Measurements from ENCODE around the gene AKAP8. TPM values are rescaled to one million over a fixed set of nuclear protein-coding genes. Genes with fewer than 3 reads are reported as not detected.

AKAP8 gene
- total and polyA plus RNA-seq, 9 of the 15 experiments (the other 6 are each of a cell fraction or from before 2014, with no cell fraction given) = 3.4 to 56.5 (median 15.0) TPM

DNA sequence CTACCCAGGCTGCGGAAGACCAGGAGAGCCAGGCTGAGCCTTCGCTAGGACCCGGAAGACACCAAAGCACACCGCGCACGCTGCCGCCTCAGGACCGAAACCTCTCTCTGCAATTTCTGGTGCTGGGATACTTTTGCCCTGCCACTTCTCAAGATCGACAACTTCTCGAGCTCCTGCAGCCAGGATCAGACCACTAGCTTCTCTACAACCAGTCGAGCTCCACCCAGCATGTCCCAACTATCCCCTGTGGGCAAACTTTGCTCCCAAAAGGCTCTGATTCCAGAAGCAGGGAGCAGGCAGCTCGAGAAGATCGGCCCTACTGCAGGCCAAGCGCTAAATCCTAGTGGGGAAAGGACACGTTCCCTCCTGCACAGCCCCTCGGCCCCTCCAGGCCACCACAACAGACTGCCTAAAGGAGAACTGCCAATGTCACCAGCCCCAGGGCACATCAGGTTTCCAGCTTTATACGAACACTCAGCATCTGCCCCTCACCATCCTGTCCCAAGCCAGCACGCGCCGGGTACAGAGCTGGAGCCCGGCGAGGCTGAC, 979 bp downstream of the AKAP8 start (continued):
- TF ChIP-seq MYBL2 (IDR thresholded peaks at IDR 0.05; ENCODE audit: low read depth) (no peak), MYBL2 (CRISPR knock-in tag; IDR thresholded peaks at IDR 0.05; ENCODE audit: borderline replicate concordance) (no peak), CXXC5 (CRISPR knock-in tag; IDR thresholded peaks at IDR 0.05) (no peak; the same call in 1 of the 2 replicates), DMBX1 (CRISPR knock-in tag; IDR thresholded peaks at IDR 0.05; ENCODE audit: borderline replicate concordance) (no peak), SMAD1 (IDR thresholded peaks at IDR 0.05; ENCODE audit: low read depth, low read length, partially characterized antibody) (no peak), ZNF324 (CRISPR knock-in tag; IDR thresholded peaks at IDR 0.05) (no peak), STAT5A (IDR thresholded peaks at IDR 0.05; ENCODE audit: borderline replicate concordance, low read length) (no peak), SMC3 (conservative IDR thresholded peaks at IDR 0.05; ENCODE audit: insufficient read depth, low read depth, low read length) (0 out of 2 replicates have a peak, but pooled peaks have one; percentile 23), MCM2 (IDR thresholded peaks at IDR 0.05; ENCODE audit: low read depth) (no peak), L3MBTL2 (IDR thresholded peaks at IDR 0.05) (0 out of 2 replicates have a peak, but pooled peaks have one; percentile 12), SNIP1 (IDR thresholded peaks at IDR 0.05; ENCODE audit: low read depth) (no peak)
- TF ChIP-seq, protein P1, sequence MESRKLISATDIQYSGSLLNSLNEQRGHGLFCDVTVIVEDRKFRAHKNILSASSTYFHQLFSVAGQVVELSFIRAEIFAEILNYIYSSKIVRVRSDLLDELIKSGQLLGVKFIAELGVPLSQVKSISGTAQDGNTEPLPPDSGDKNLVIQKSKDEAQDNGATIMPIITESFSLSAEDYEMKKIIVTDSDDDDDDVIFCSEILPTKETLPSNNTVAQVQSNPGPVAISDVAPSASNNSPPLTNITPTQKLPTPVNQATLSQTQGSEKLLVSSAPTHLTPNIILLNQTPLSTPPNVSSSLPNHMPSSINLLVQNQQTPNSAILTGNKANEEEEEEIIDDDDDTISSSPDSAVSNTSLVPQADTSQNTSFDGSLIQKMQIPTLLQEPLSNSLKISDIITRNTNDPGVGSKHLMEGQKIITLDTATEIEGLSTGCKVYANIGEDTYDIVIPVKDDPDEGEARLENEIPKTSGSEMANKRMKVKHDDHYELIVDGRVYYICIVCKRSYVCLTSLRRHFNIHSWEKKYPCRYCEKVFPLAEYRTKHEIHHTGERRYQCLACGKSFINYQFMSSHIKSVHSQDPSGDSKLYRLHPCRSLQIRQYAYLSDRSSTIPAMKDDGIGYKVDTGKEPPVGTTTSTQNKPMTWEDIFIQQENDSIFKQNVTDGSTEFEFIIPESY (CRISPR knock-in tag; IDR thresholded peaks at IDR 0.05) = no peak
- TF ChIP-seq, protein P2, sequence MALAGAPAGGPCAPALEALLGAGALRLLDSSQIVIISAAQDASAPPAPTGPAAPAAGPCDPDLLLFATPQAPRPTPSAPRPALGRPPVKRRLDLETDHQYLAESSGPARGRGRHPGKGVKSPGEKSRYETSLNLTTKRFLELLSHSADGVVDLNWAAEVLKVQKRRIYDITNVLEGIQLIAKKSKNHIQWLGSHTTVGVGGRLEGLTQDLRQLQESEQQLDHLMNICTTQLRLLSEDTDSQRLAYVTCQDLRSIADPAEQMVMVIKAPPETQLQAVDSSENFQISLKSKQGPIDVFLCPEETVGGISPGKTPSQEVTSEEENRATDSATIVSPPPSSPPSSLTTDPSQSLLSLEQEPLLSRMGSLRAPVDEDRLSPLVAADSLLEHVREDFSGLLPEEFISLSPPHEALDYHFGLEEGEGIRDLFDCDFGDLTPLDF (CRISPR knock-in tag; IDR thresholded peaks at IDR 0.05) = no peak; the same call in 1 of the 2 replicates
- TF ChIP-seq, protein P3, sequence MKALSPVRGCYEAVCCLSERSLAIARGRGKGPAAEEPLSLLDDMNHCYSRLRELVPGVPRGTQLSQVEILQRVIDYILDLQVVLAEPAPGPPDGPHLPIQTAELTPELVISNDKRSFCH (CRISPR knock-in tag; IDR thresholded peaks at IDR 0.05) = no peak
- TF ChIP-seq, protein P3 (tag; IDR thresholded peaks at IDR 0.05) = no peak
- TF ChIP-seq, protein P4, sequence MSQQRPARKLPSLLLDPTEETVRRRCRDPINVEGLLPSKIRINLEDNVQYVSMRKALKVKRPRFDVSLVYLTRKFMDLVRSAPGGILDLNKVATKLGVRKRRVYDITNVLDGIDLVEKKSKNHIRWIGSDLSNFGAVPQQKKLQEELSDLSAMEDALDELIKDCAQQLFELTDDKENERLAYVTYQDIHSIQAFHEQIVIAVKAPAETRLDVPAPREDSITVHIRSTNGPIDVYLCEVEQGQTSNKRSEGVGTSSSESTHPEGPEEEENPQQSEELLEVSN (IDR thresholded peaks at IDR 0.05; ENCODE audit: borderline replicate concordance in 1 of 2, extremely low read depth in 1 of 2, insufficient read depth in 1 of 2, insufficient read length in 1 of 2, low read depth in 1 of 2, low read length in 1 of 2, poor library complexity in 1 of 2, severe bottlenecking in 1 of 2) = peak in 1 of 2 experiments; percentile 51
- TF ChIP-seq, protein P5, sequence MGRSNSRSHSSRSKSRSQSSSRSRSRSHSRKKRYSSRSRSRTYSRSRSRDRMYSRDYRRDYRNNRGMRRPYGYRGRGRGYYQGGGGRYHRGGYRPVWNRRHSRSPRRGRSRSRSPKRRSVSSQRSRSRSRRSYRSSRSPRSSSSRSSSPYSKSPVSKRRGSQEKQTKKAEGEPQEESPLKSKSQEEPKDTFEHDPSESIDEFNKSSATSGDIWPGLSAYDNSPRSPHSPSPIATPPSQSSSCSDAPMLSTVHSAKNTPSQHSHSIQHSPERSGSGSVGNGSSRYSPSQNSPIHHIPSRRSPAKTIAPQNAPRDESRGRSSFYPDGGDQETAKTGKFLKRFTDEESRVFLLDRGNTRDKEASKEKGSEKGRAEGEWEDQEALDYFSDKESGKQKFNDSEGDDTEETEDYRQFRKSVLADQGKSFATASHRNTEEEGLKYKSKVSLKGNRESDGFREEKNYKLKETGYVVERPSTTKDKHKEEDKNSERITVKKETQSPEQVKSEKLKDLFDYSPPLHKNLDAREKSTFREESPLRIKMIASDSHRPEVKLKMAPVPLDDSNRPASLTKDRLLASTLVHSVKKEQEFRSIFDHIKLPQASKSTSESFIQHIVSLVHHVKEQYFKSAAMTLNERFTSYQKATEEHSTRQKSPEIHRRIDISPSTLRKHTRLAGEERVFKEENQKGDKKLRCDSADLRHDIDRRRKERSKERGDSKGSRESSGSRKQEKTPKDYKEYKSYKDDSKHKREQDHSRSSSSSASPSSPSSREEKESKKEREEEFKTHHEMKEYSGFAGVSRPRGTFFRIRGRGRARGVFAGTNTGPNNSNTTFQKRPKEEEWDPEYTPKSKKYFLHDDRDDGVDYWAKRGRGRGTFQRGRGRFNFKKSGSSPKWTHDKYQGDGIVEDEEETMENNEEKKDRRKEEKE (IDR thresholded peaks at IDR 0.05; ENCODE audit: borderline replicate concordance in 1 of 2, control insufficient read depth in 1 of 2, low read depth in 2 of 2, low read length in 1 of 2) = no peak
- TF ChIP-seq, protein P6, sequence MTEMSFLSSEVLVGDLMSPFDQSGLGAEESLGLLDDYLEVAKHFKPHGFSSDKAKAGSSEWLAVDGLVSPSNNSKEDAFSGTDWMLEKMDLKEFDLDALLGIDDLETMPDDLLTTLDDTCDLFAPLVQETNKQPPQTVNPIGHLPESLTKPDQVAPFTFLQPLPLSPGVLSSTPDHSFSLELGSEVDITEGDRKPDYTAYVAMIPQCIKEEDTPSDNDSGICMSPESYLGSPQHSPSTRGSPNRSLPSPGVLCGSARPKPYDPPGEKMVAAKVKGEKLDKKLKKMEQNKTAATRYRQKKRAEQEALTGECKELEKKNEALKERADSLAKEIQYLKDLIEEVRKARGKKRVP (CRISPR knock-in tag; IDR thresholded peaks at IDR 0.05) = no peak
